Measurements from ENCODE around the gene ADAM19.

DNA sequence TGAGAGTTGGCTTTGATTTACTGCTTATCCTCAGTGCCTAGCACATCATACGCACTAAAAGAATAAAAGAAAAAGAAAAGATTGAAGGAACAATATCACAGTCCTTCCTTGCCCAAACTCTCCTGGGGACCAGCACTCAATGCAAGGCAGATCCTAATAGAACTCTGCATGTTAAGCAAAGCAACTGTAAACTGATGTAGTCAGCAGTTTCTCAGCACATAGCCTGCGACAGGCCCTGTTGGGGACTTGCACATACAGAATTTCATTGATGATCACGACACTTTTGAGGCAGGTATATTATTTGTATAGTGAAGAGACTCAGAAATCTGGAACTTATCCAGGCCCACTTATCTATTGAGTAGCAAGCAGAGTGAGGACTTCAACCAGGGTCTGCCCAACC lies 100.1 kb downstream of the ADAM19 start:
- TF ChIP-seq CTCF (IDR thresholded peaks at IDR 0.05) (no peak), POLR2A (IDR thresholded peaks at IDR 0.05) (no peak)
